Esophagus muscularis mucosa (tissue), 4 donors: ENCODE results near the gene BATF2. TPM values are rescaled to one million over a fixed set of nuclear protein-coding genes. Genes with fewer than 3 reads are reported as not detected.
"Not testable (repeated sequence)": the region's sequence is repeated elsewhere in the genome, so short reads cannot be mapped to it uniquely, and the experiment has no call there.

Experiments
- DNase-seq: peaks from one replicate; pipeline ENCODE4 v3.0.0-alpha.2; 2017; ENCODE audit errors: extremely low spot score
- H3K27ac ChIP-seq, 4 donors: fragments of 200-600 bp; sonication (generic); replicated peaks in 1 of 4; 1 replicate in 3 of 4; 2 replicates in 1 of 4; pipeline ENCODE4 v1.5.1; 2016 to 2019; ENCODE audit warnings: mild to moderate bottlenecking in 1 of 4
- H3K27me3 ChIP-seq, 4 donors: fragments of 200-600 bp; sonication (generic); one replicate each; pipeline versions ENCODE4 v1.5.1 to v1.6.0; 2016 to 2019
- H3K36me3 ChIP-seq, 4 donors: fragments of 200-600 bp; sonication (generic); one replicate each; pipeline ENCODE4 v1.5.1; 2016 to 2019
- H3K4me1 ChIP-seq, 4 donors: fragments of 200-600 bp; sonication (generic); one replicate each; pipeline ENCODE4 v1.5.1; 2016 to 2019
- H3K4me3 ChIP-seq, 4 donors: fragments of 200-600 bp; sonication (generic); 1 replicate in 2 of 4; 2 replicates in 2 of 4; pipeline ENCODE4 v1.5.1; 2016 to 2019; ENCODE audit warnings: mild to moderate bottlenecking in 4 of 4, moderate library complexity in 1 of 4
- H3K9me3 ChIP-seq, 4 donors: fragments of 200-600 bp; sonication (generic); 1 replicate in 3 of 4; 2 replicates in 1 of 4; pipeline ENCODE4 v1.5.1; 2016 to 2019
- CTCF ChIP-seq, 3 experiments: fragments of 200-600 bp in 2 of 3; fragments of 450-650 bp in 1 of 3; sonication (generic) in 2 of 3; IDR thresholded peaks; one replicate each; pipeline ENCODE4 v1.5.1; 2017 to 2019; ENCODE audit warnings: antibody characterized with exemption in 3 of 3, mild to moderate bottlenecking in 2 of 3, moderate library complexity in 1 of 3
- EP300 ChIP-seq: sonication (generic); formaldehyde crosslinking; IDR thresholded peaks from one replicate; pipeline ENCODE4 v1.6.1; 2017; ENCODE audit warnings: antibody characterized with exemption
- POLR2A ChIP-seq: fragments of 450-650 bp; IDR thresholded peaks from one replicate; pipeline ENCODE4 v1.6.1; 2017; ENCODE audit warnings: antibody characterized with exemption, moderate library complexity, mild to moderate bottlenecking, low read depth
- POLR2AphosphoS5 ChIP-seq, 2 donors: sonication (generic); formaldehyde crosslinking; IDR thresholded peaks; one replicate each; pipeline ENCODE4 v1.6.1; 2017; ENCODE audit warnings: antibody characterized with exemption in 2 of 2
- WGBS: methylation state at CpG from one replicate; pipeline ENCODE4 v1.1.5; 2018; 5-methylcytosine and 5-hydroxymethylcytosine counted together
- intact Hi-C: fragments of 100-400 bp; cut with DNase I; formaldehyde crosslinking; loops from one replicate; pipeline ENCODE4 v1.15.1; 2023
- total RNA-seq, 4 donors: library from RNA; depleted of rRNA; stranded (reverse); fragments of >200 nt; gene quantifications; one replicate each; pipeline versions ENCODE4 v1.1.0 to v1.2.1, GENCODE V29; 2016

Gene BATF2
- total RNA-seq, 4 donors from 2014 or later = 0.42 to 5.1 (median 3.1) TPM

GRCh38 chr11:64990222-64990923 is 6.4 kb downstream of the BATF2 start:
- Histone ChIP-seq H3K9me3 (no peaks in the 10 kb centered on the region), H3K27ac (peak overlapping the region in 3 of 4 donors; percentile 5 to 57 (median 47)), H3K4me1 (peaks cover 20 to 25% (median 24%) of the 10 kb centered on the region in 4 donors), H3K4me3 (peak overlapping the region; percentile 24 to 46 (median 30)), H3K27me3 (no peaks in the 10 kb centered on the region), H3K36me3 (peaks cover 0 to 6% (median 0%) of the 10 kb centered on the region in 4 donors)
- intact Hi-C loops = no loop called here
- WGBS = 40% methylated on average over 15 of the region's 15 CpGs
- TF ChIP-seq POLR2A = no peak
- TF ChIP-seq POLR2AphosphoS5 (IDR thresholded peaks at IDR 0.05) = peak in 1 of 2 donors; percentile 34
- DNase-seq = no peak

GRCh38 chr11:64989416-64989815 is 7.4 kb downstream of the BATF2 start:
- Histone ChIP-seq H3K4me3 (peak overlapping the region; percentile 24 to 46 (median 30)), H3K27ac (peak overlapping the region in 3 of 4 donors; percentile 27 to 57 (median 47)), H3K27me3 (no peaks in the 10 kb centered on the region), H3K36me3 (peaks cover 0 to 6% (median 0%) of the 10 kb centered on the region in 4 donors), H3K9me3 (no peaks in the 10 kb centered on the region), H3K4me1 (peaks cover 20 to 23% (median 22%) of the 10 kb centered on the region in 4 donors)
- 65% methylated on average over 4 of the region's 13 CpGs for WGBS
- intact Hi-C loops = no loop called here
- no peak for TF ChIP-seq POLR2AphosphoS5 (IDR thresholded peaks at IDR 0.05)
- TF ChIP-seq EP300 = no peak
- no peak for TF ChIP-seq CTCF (IDR thresholded peaks at IDR 0.05)
- TF ChIP-seq POLR2A = no peak
- DNase-seq = no peak

GRCh38 chr11:64987998-64988854 is 8.5 kb downstream of the BATF2 start:
- TF ChIP-seq CTCF (IDR thresholded peaks at IDR 0.05) = no peak
- no peak for TF ChIP-seq POLR2AphosphoS5 (IDR thresholded peaks at IDR 0.05)
- TF ChIP-seq EP300 = no peak
- TF ChIP-seq POLR2A = no peak
- no peak for DNase-seq
- no peak overlapping the region for H3K4me3 ChIP-seq
- peaks cover 0 to under 1% (median 0%) of the 10 kb centered on the region in 4 donors for H3K27me3 ChIP-seq
- intact Hi-C loops = no loop called here
- H3K27ac ChIP-seq = no peak overlapping the region
- peaks cover 20 to 23% (median 20%) of the 10 kb centered on the region in 4 donors for H3K4me1 ChIP-seq
- H3K36me3 ChIP-seq = no peaks in the 10 kb centered on the region
- whole genome bisulfite sequencing = 73% methylated on average over 6 of the region's 6 CpGs
- no peaks in the 10 kb centered on the region for H3K9me3 ChIP-seq

- H3K27ac ChIP-seq, DNase-seq, H3K27me3 ChIP-seq, H3K4me3 ChIP-seq, intact Hi-C loops, H3K36me3 ChIP-seq, H3K4me1 ChIP-seq, H3K9me3 ChIP-seq: not testable (repeated sequence)
- 78% methylated on average over 5 of the region's 5 CpGs for WGBS
These were observed 13.4 kb downstream of the BATF2 start for GRCh38 chr11:64983339-64983738.

- no peak overlapping the region for H3K4me3 ChIP-seq
- intact Hi-C loops = no loop called here
- TF ChIP-seq POLR2AphosphoS5 (IDR thresholded peaks at IDR 0.05) = no peak
- TF ChIP-seq CTCF (IDR thresholded peaks at IDR 0.05) = no peak
- TF ChIP-seq EP300 = no peak
- no peak for TF ChIP-seq POLR2A
- no peak overlapping the region for H3K27ac ChIP-seq
- H3K9me3 ChIP-seq = no peaks in the 10 kb centered on the region
- H3K4me1 ChIP-seq = peaks cover 6 to 10% (median 10%) of the 10 kb centered on the region in 4 donors
- no peak for DNase-seq
- no peaks in the 10 kb centered on the region for H3K36me3 ChIP-seq
- WGBS = 69% methylated on average over 2 of the region's 2 CpGs
- peaks cover 0 to 7% (median 0%) of the 10 kb centered on the region in 4 donors for H3K27me3 ChIP-seq
These were observed 20.1 kb downstream of the BATF2 start for GRCh38 chr11:64976651-64977050.
